A673 (cell line): Measurements from ENCODE around the gene SEMA3A. TPM values are rescaled to one million over a fixed set of nuclear protein-coding genes. Genes with fewer than 3 reads are reported as not detected.

Experiments used
- BruUV-seq: library from RNA; stranded (reverse); fragments of 400-500 nt; replicated peaks from 2 replicates; lab custom pipeline; 2021; lab: Mats Ljungman, UMichigan
- CTCF ChIA-PET: fragments of 300-600 bp; sonication (Branson Sonifier 250); formaldehyde crosslinking; loops from one replicate; lab custom pipeline; 2022; ENCODE audit warnings: antibody characterized with exemption; lab: Charles Lee
- POLR2A ChIA-PET: fragments of 300-600 bp; sonication (Branson Sonifier 250); formaldehyde crosslinking; loops from one replicate; lab custom pipeline; 2022; ENCODE audit warnings: antibody characterized with exemption; ENCODE audit not compliant: low non-redundant PET; lab: Charles Lee
- DNase-seq: peaks from one replicate; pipeline ENCODE4 v3.0.0-alpha.2; 2015; ENCODE audit warnings: low spot score
- H3K27ac ChIP-seq: fragments of 200-600 bp; sonication (generic); 2 replicates; pipeline ENCODE4 v1.5.1; 2016; ENCODE audit warnings: mixed run types, low read depth, mild to moderate bottlenecking, mixed read lengths, antibody characterized with exemption, low read length; ENCODE audit not compliant: poor library complexity, severe bottlenecking
- H3K27me3 ChIP-seq: fragments of 200-600 bp; sonication (generic); replicated peaks from 2 replicates; pipeline ENCODE4 v1.6.1; 2017; ENCODE audit warnings: mixed run types, low read depth, mild to moderate bottlenecking, mixed read lengths, antibody characterized with exemption, low read length; ENCODE audit not compliant: insufficient read depth, poor library complexity
- H3K36me3 ChIP-seq: fragments of 200-600 bp; sonication (generic); 2 replicates; pipeline ENCODE4 v1.6.1; 2016; ENCODE audit warnings: mixed run types, mild to moderate bottlenecking, mixed read lengths, antibody characterized with exemption, low read length; ENCODE audit not compliant: insufficient read depth, poor library complexity, severe bottlenecking
- H3K4me1 ChIP-seq: fragments of 200-600 bp; sonication (generic); 2 replicates; pipeline ENCODE4 v1.6.1; 2017; ENCODE audit warnings: mixed run types, mild to moderate bottlenecking, mixed read lengths, antibody characterized with exemption, low read length; ENCODE audit not compliant: insufficient read depth, poor library complexity, severe bottlenecking
- H3K4me3 ChIP-seq: fragments of 200-600 bp; sonication (generic); 2 replicates; pipeline ENCODE4 v1.5.1; 2016; ENCODE audit warnings: low read depth, mixed run types, mild to moderate bottlenecking, mixed read lengths, low read length; ENCODE audit not compliant: poor library complexity, severe bottlenecking
- H3K9me3 ChIP-seq: fragments of 200-600 bp; sonication (generic); 2 replicates; pipeline ENCODE4 v1.6.1; 2016; ENCODE audit warnings: mixed run types, low read depth, mild to moderate bottlenecking, mixed read lengths, antibody characterized with exemption, low read length; ENCODE audit not compliant: poor library complexity, severe bottlenecking
- EZH2 ChIP-seq: fragments of 200-600 bp; sonication (generic); IDR thresholded peaks from 2 replicates; pipeline ENCODE4 v1.6.1; 2017; ENCODE audit warnings: borderline replicate concordance, low read depth, mild to moderate bottlenecking, mixed read lengths, antibody characterized with exemption, low read length; ENCODE audit not compliant: poor library complexity, severe bottlenecking
- intact Hi-C: fragments of 100-400 bp; cut with micrococcal nuclease; formaldehyde crosslinking; loops from one replicate; pipeline ENCODE4 v1.10.0; 2022; ENCODE audit not compliant: unreplicated experiment
- total RNA-seq: library from RNA; stranded (reverse); gene quantifications from 2 replicates; pipeline ENCODE4 v1.2.3, GENCODE V29; 2021
- TF ChIP-seq, protein P1 (sequence below): fragments of 300-800, 200-600 bp; sonication (generic); conservative IDR thresholded peaks from 2 replicates; pipeline ENCODE4 v1.5.1; 2017; ENCODE audit warnings: low read depth, mild to moderate bottlenecking, antibody characterized with exemption, low read length, moderate library complexity, mixed read lengths

Gene SEMA3A
- total RNA-seq, 1 experiment from 2014 or later: 22.8 TPM

- H3K9me3 ChIP-seq: no peaks in the 10 kb centered on the region
- ChIA-PET CTCF (no interaction called here), POLR2A (no interaction called here)
- H3K27ac ChIP-seq: no peak overlapping the region
- H3K36me3 ChIP-seq: no peaks in the 10 kb centered on the region
- BruUV-seq: no TSS peak
- peaks cover 61% of the 10 kb centered on the region for H3K4me1 ChIP-seq
- no peaks in the 10 kb centered on the region for H3K27me3 ChIP-seq
- TF ChIP-seq, protein P1, sequence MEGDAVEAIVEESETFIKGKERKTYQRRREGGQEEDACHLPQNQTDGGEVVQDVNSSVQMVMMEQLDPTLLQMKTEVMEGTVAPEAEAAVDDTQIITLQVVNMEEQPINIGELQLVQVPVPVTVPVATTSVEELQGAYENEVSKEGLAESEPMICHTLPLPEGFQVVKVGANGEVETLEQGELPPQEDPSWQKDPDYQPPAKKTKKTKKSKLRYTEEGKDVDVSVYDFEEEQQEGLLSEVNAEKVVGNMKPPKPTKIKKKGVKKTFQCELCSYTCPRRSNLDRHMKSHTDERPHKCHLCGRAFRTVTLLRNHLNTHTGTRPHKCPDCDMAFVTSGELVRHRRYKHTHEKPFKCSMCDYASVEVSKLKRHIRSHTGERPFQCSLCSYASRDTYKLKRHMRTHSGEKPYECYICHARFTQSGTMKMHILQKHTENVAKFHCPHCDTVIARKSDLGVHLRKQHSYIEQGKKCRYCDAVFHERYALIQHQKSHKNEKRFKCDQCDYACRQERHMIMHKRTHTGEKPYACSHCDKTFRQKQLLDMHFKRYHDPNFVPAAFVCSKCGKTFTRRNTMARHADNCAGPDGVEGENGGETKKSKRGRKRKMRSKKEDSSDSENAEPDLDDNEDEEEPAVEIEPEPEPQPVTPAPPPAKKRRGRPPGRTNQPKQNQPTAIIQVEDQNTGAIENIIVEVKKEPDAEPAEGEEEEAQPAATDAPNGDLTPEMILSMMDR: no peak
- TF ChIP-seq EZH2: no peak
- no peak overlapping the region for H3K4me3 ChIP-seq
- intact Hi-C loops: no loop called here
- no peak for DNase-seq
These were observed 81.8 kb downstream of the SEMA3A start for GRCh38 chr7:84112771-84113170.

DNA sequence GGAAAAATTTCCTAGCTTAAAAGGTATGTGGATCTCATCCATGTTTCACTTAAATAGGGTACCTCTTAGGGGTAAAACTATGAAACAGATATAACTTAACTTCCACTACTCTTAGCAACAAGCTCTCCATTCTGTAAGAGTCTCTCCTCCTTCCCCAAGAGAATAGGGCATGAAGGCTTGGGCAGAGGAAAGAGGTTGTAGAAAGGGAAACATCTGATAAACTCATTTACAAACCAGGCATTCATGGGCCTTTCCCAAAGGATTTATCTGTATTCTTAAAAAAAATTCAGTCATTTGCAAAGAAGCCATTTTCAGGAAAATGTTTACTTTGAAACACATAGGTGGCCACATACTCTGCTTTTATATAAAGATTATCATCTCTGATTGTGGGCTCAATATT, 82.7 kb downstream of the SEMA3A start:
- Histone ChIP-seq H3K4me1 (peaks cover 70% of the 10 kb centered on the region), H3K36me3 (no peaks in the 10 kb centered on the region), H3K9me3 (no peaks in the 10 kb centered on the region), H3K27ac (no peak overlapping the region), H3K4me3 (no peak overlapping the region), H3K27me3 (no peaks in the 10 kb centered on the region)
- POLR2A ChIA-PET: no interaction called here
- intact Hi-C loops: no loop called here
- BruUV-seq: no TSS peak
- CTCF ChIA-PET: no interaction called here
- TF ChIP-seq EZH2: no peak
- TF ChIP-seq, protein P1: no peak
- DNase-seq: no peak

DNA sequence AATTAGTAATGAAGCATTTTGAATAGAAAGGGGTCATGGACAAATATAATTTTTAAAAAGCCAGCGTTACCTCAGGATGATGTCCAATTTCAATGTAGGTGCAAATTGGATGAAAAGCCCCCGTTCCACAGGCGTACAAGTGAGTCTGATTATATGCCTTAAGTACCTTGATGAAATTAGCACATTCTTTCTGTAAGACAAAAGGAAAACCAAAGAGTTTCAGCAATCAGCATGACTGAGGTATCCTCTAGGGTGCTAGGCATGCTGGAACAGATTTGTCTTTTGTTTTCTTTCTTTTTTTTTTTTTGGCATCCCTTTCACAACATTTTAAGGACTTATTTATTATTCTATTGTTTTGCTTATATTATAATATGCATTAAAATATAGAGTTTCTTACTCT, 84.2 kb downstream of the SEMA3A start:
- no peaks in the 10 kb centered on the region for H3K36me3 ChIP-seq
- no peak overlapping the region for H3K4me3 ChIP-seq
- no peak for DNase-seq
- intact Hi-C loops: no loop called here
- TF ChIP-seq, protein P1: no peak
- TF ChIP-seq EZH2: no peak
- no TSS peak for BruUV-seq
- CTCF ChIA-PET: no interaction called here
- H3K27me3 ChIP-seq: no peaks in the 10 kb centered on the region
- POLR2A ChIA-PET: no interaction called here
- H3K4me1 ChIP-seq: peaks cover 82% of the 10 kb centered on the region
- H3K27ac ChIP-seq: no peak overlapping the region
- H3K9me3 ChIP-seq: no peaks in the 10 kb centered on the region
